Measurements from ENCODE around the gene PHF2. TPM values are rescaled to one million over a fixed set of nuclear protein-coding genes. Genes with fewer than 3 reads are reported as not detected.
A peak's percentile ranks its signal among the peaks of the same experiment; 100 is the strongest.

The PHF2 gene
- polyA plus RNA-seq, 3 donors: 0.40 to 16.0 (median 0.97) TPM

GRCh38 chr9:93629920-93630319 is 53.5 kb downstream of the PHF2 start:
- DNase-seq: no peak
- H3K36me3 Mint-ChIP-seq: peaks cover 30 to 51% of the 10 kb centered on the region in 2 donors
- H3K4me3 ChIP-seq (replicated peaks in 1 of 3; ENCODE audit: low read depth in 2 of 3, low read length in 3 of 3): no peak overlapping the region
- no peaks in the 10 kb centered on the region for H3K4me1 Mint-ChIP-seq
- H3K27me3 Mint-ChIP-seq (ENCODE audit: low read depth in 3 of 3): peaks cover 0 to 2% (median 0%) of the 10 kb centered on the region in 3 donors
- peaks cover 22% of the 10 kb centered on the region for H3K79me2 ChIP-seq (ENCODE audit: insufficient read depth, low read length)
- H3K27ac ChIP-seq (ENCODE audit: low read depth in 1 of 2, low read length in 2 of 2): no peak overlapping the region
- WGBS (ENCODE audit: insufficient coverage): 97% methylated on average over 11 of the region's 11 CpGs
- H3K27me3 ChIP-seq (ENCODE audit: control insufficient read depth in 2 of 2, insufficient read depth in 2 of 2, low read length in 2 of 2): no peaks in the 10 kb centered on the region
- H3K4me3 Mint-ChIP-seq: no peak overlapping the region
- H4K20me1 ChIP-seq (ENCODE audit: insufficient read depth, low read length): peaks cover 48% of the 10 kb centered on the region
- peaks cover 8 to 12% of the 10 kb centered on the region in 2 donors for H3K9me3 ChIP-seq (replicated peaks in 1 of 2; ENCODE audit: control insufficient read depth in 1 of 2, insufficient read depth in 1 of 2, low read length in 2 of 2)
- H3K27ac Mint-ChIP-seq: no peak overlapping the region
- H3K4me1 ChIP-seq (ENCODE audit: control insufficient read depth in 1 of 2, insufficient read depth in 2 of 2, low read length in 2 of 2): no peaks in the 10 kb centered on the region
- no peak overlapping the region for H2AFZ ChIP-seq (ENCODE audit: insufficient read depth, low read depth, low read length, poor library complexity, severe bottlenecking)
- H3K36me3 ChIP-seq (replicated peaks in 1 of 2; ENCODE audit: control insufficient read depth in 1 of 2, insufficient read depth in 2 of 2, low read length in 2 of 2): peaks cover 46 to 62% of the 10 kb centered on the region in 2 donors
- TF ChIP-seq CTCF (IDR thresholded peaks at IDR 0.05): no peak
- H3K4me2 ChIP-seq (replicated peaks; ENCODE audit: extremely low read depth, low read length, poor library complexity, severe bottlenecking): no peak overlapping the region
- H3K9ac ChIP-seq (ENCODE audit: insufficient read depth, low read length, poor library complexity, severe bottlenecking): no peak overlapping the region
- peaks cover 7 to 12% (median 9%) of the 10 kb centered on the region in 7 donors for H3K9me3 Mint-ChIP-seq
- intact Hi-C loops (cut with micrococcal nuclease): no loop called here

GRCh38 chr9:93630806-93631411 is 54.5 kb downstream of the PHF2 start:
- peaks cover 11 to 16% of the 10 kb centered on the region in 2 donors for H3K9me3 ChIP-seq (replicated peaks in 1 of 2; ENCODE audit: control insufficient read depth in 1 of 2, insufficient read depth in 1 of 2, low read length in 2 of 2)
- no peak overlapping the region for H2AFZ ChIP-seq (ENCODE audit: insufficient read depth, low read depth, low read length, poor library complexity, severe bottlenecking)
- DNase-seq: no peak
- H3K27me3 Mint-ChIP-seq (ENCODE audit: low read depth in 3 of 3): peaks cover 0 to 2% (median 0%) of the 10 kb centered on the region in 3 donors
- TF ChIP-seq CTCF (IDR thresholded peaks at IDR 0.05): no peak
- H3K36me3 Mint-ChIP-seq: peaks cover 40 to 58% of the 10 kb centered on the region in 2 donors
- peaks cover 13% of the 10 kb centered on the region for H3K79me2 ChIP-seq (ENCODE audit: insufficient read depth, low read length)
- H3K36me3 ChIP-seq (replicated peaks in 1 of 2; ENCODE audit: control insufficient read depth in 1 of 2, insufficient read depth in 2 of 2, low read length in 2 of 2): peaks cover 52 to 72% of the 10 kb centered on the region in 2 donors
- no peak overlapping the region for H3K9ac ChIP-seq (ENCODE audit: insufficient read depth, low read length, poor library complexity, severe bottlenecking)
- no peaks in the 10 kb centered on the region for H3K27me3 ChIP-seq (ENCODE audit: control insufficient read depth in 2 of 2, insufficient read depth in 2 of 2, low read length in 2 of 2)
- H3K4me1 Mint-ChIP-seq: no peaks in the 10 kb centered on the region
- H3K4me2 ChIP-seq (replicated peaks; ENCODE audit: extremely low read depth, low read length, poor library complexity, severe bottlenecking): no peak overlapping the region
- H3K4me1 ChIP-seq (ENCODE audit: control insufficient read depth in 1 of 2, insufficient read depth in 2 of 2, low read length in 2 of 2): no peaks in the 10 kb centered on the region
- intact Hi-C loops (cut with micrococcal nuclease): no loop called here
- peaks cover 39% of the 10 kb centered on the region for H4K20me1 ChIP-seq (ENCODE audit: insufficient read depth, low read length)
- peaks cover 11 to 14% (median 13%) of the 10 kb centered on the region in 7 donors for H3K9me3 Mint-ChIP-seq
- WGBS (ENCODE audit: insufficient coverage): 92% methylated on average over 5 of the region's 7 CpGs
- H3K4me3 Mint-ChIP-seq: no peak overlapping the region
- H3K4me3 ChIP-seq (replicated peaks in 1 of 3; ENCODE audit: low read depth in 2 of 3, low read length in 3 of 3): no peak overlapping the region
- no peak overlapping the region for H3K27ac ChIP-seq (ENCODE audit: low read depth in 1 of 2, low read length in 2 of 2)
- H3K27ac Mint-ChIP-seq: peak overlapping the region in 3 of 7 donors; percentile 8 to 46 (median 10)

All from CD14-positive monocyte (primary cell).